ENCODE measurements around the gene CHD9. TPM values are rescaled to one million over a fixed set of nuclear protein-coding genes. Genes with fewer than 3 reads are reported as not detected.

The CHD9 gene
- total RNA-seq, 1 experiment from 2014 or later, result 18.9 TPM

DNA sequence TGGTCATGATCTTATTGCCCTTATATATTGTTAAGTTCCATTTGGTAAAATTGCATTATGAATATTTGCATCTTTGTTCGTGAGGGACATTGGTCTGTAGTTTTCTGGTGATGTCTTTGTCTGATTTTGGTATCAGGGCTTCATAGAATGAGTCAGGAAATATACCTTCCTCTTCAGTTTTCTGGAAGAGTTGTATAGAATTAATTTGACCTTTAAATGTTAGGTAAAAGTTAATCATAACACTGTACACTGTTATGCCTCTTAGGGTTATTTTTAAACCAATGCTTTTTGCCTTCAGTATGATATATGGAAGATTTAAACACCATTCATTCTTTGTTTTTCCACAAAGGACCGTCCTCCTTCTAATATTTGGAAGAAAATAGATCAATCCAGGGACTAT is 180.0 kb downstream of the CHD9 start (continued):
- TF ChIP-seq REST (IDR thresholded peaks at IDR 0.05; ENCODE audit: low read depth) (no peak), SRF (IDR thresholded peaks at IDR 0.05; ENCODE audit: low read depth) (no peak), CBX3 (IDR thresholded peaks at IDR 0.05; ENCODE audit: low read depth) (no peak), POLR2A (IDR thresholded peaks at IDR 0.05; ENCODE audit: borderline replicate concordance, extremely low read depth, insufficient read depth, insufficient read length) (no peak), EZH2phosphoT487 (IDR thresholded peaks at IDR 0.05; ENCODE audit: borderline replicate concordance) (no peak), YY1 (IDR thresholded peaks at IDR 0.05; ENCODE audit: extremely low read depth, insufficient replicate concordance, low read depth, low read length) (no peak), FOSL1 (IDR thresholded peaks at IDR 0.05; ENCODE audit: low read depth) (no peak)
- TF ChIP-seq, protein P1, sequence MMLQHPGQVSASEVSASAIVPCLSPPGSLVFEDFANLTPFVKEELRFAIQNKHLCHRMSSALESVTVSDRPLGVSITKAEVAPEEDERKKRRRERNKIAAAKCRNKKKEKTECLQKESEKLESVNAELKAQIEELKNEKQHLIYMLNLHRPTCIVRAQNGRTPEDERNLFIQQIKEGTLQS (IDR thresholded peaks at IDR 0.05), result no peak

- ChIA-PET RAD21 (ENCODE audit: low non-redundant PET in 1 of 2, low total read pairs in 2 of 2, uncharacterized antibody in 2 of 2, unreplicated experiment in 2 of 2) (no interaction called here), POLR2A (no interaction called here), CTCF (no interaction called here)
- H3K4me2 ChIP-seq (ENCODE audit: low read length), result no peak overlapping the region
- H3K27ac ChIP-seq (ENCODE audit: low read depth, low read length), result no peak overlapping the region
- no peaks in the 10 kb centered on the region for H3K79me2 ChIP-seq (ENCODE audit: insufficient read depth, low read length)
- H3K27me3 ChIP-seq (ENCODE audit: insufficient read depth, low read length), result no peaks in the 10 kb centered on the region
- no peaks in the 10 kb centered on the region for H3K9me2 ChIP-seq (ENCODE audit: insufficient read depth)
- no peaks in the 10 kb centered on the region for H4K20me1 ChIP-seq (ENCODE audit: insufficient read depth)
- no peak for ATAC-seq
- DNase-seq (ENCODE audit: low read depth, low spot score), result no peak
- H3K4me1 ChIP-seq (ENCODE audit: control insufficient read depth in 1 of 2, insufficient read depth in 2 of 2, low read length in 2 of 2), result no peaks in the 10 kb centered on the region
- peaks cover 0 to 2% of the 10 kb centered on the region in 2 experiments; a peak in 2 of 4 replicates for H3K36me3 ChIP-seq (ENCODE audit: control insufficient read depth in 1 of 2, insufficient read depth in 2 of 2, low read length in 2 of 2)
- H3K9me3 ChIP-seq (ENCODE audit: control insufficient read depth in 1 of 2, insufficient read depth in 1 of 2, low read depth in 1 of 2, low read length in 2 of 2), result no peaks in the 10 kb centered on the region
- BruUV-seq (replicated peaks), result no TSS peak
- intact Hi-C loops (cut with micrococcal nuclease), result no loop called here
- H3K4me3 ChIP-seq (replicated peaks in 1 of 2; ENCODE audit: low read depth in 1 of 2, low read length in 2 of 2), result no peak overlapping the region
- H3K9ac ChIP-seq (ENCODE audit: low read length), result no peak overlapping the region
- no peak overlapping the region for H2AFZ ChIP-seq (ENCODE audit: low read depth, low read length, poor library complexity, severe bottlenecking)
- TF ChIP-seq ZFX (IDR thresholded peaks at IDR 0.05) (no peak), POLR2AphosphoS5 (IDR thresholded peaks at IDR 0.05; ENCODE audit: low read depth, low read length) (no peak), REST (IDR thresholded peaks at IDR 0.05; ENCODE audit: low read depth) (no peak), EZH2 (IDR thresholded peaks at IDR 0.05) (no peak), RAD21 (IDR thresholded peaks at IDR 0.05; ENCODE audit: low read depth) (no peak), SP1 (IDR thresholded peaks at IDR 0.05; ENCODE audit: low read depth) (no peak), YY1 (IDR thresholded peaks at IDR 0.05; ENCODE audit: extremely low read depth, insufficient replicate concordance, low read depth, low read length) (no peak), MAX (IDR thresholded peaks at IDR 0.05) (no peak), ELF1 (IDR thresholded peaks at IDR 0.05; ENCODE audit: borderline replicate concordance, low read depth) (no peak)
- TF ChIP-seq, protein P2, sequence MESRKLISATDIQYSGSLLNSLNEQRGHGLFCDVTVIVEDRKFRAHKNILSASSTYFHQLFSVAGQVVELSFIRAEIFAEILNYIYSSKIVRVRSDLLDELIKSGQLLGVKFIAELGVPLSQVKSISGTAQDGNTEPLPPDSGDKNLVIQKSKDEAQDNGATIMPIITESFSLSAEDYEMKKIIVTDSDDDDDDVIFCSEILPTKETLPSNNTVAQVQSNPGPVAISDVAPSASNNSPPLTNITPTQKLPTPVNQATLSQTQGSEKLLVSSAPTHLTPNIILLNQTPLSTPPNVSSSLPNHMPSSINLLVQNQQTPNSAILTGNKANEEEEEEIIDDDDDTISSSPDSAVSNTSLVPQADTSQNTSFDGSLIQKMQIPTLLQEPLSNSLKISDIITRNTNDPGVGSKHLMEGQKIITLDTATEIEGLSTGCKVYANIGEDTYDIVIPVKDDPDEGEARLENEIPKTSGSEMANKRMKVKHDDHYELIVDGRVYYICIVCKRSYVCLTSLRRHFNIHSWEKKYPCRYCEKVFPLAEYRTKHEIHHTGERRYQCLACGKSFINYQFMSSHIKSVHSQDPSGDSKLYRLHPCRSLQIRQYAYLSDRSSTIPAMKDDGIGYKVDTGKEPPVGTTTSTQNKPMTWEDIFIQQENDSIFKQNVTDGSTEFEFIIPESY (IDR thresholded peaks at IDR 0.05; ENCODE audit: extremely low read depth, insufficient replicate concordance, low read length), result no peak
- TF ChIP-seq, protein P1 (IDR thresholded peaks at IDR 0.05), result no peak
These were observed 181.1 kb downstream of the CHD9 start for GRCh38 chr16:53235851-53236250.

Measured in HCT116 (cell line).